Body of pancreas (tissue), 4 donors: ENCODE data around the gene EFHC2.

Source experiments
- CTCF ChIP-seq, 7 experiments: fragments of 450-650 bp in 4 of 7; fragments of 200-600 bp in 3 of 7; sonication (generic) in 3 of 7; IDR thresholded peaks; one replicate each; pipeline ENCODE4 v1.5.1; 2016 to 2019; ENCODE audit warnings: antibody characterized with exemption in 7 of 7
- POLR2A ChIP-seq, 3 donors: fragments of 450-650 bp; IDR thresholded peaks; one replicate each; pipeline ENCODE4 v1.6.1; 2016; ENCODE audit warnings: antibody characterized with exemption in 3 of 3, mild to moderate bottlenecking in 2 of 3

GRCh38 chrX:44280116-44280515, 63.4 kb downstream of the EFHC2 start:
- TF ChIP-seq POLR2A (IDR thresholded peaks at IDR 0.05) (no peak), CTCF (IDR thresholded peaks at IDR 0.05) (no peak)
